ENCODE measurements around the gene TDRD7. TPM values are rescaled to one million over a fixed set of nuclear protein-coding genes. Genes with fewer than 3 reads are reported as not detected.

The TDRD7 gene
- total RNA-seq, 3 donors from 2014 or later (not counting 1 experiment from before 2014, with no cell fraction given): 9.8 to 16.4 (median 16.3) TPM

DNA sequence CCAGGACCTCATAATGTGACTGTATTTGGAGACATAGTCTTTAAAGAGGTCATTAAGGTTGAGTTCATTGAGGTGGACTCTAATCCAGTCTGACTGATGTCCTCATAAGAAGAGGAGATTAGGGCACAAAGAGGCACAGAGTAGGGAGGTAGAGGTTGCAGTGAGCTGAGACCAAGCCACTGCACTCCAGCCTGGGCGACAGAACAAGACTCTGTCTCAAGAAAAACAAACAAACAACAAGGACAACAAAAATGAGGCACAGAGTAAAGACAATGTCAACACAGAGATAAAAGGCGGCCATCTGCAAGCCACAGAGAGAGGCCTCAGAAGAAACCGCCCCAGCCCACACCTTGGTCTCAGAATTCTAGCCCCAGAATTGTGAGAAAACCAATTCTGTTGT is 17.0 kb upstream of the TDRD7 start:
- peaks cover 3 to 16% of the 10 kb centered on the region in 2 donors for H3K27me3 Mint-ChIP-seq (ENCODE audit: low read depth in 2 of 2)
- Histone ChIP-seq H3K27me3 (ENCODE audit: control insufficient read depth, insufficient read depth, low read length) (no peaks in the 10 kb centered on the region), H3K27ac (ENCODE audit: low read length) (no peak overlapping the region), H3K4me3 (ENCODE audit: low read length) (no peak overlapping the region), H3K4me1 (ENCODE audit: control insufficient read depth, insufficient read depth, low read length) (peaks cover 33% of the 10 kb centered on the region), H3K9me3 (ENCODE audit: control insufficient read depth, insufficient read depth, low read length) (no peaks in the 10 kb centered on the region), H3K36me3 (ENCODE audit: control insufficient read depth, insufficient read depth, low read length) (no peaks in the 10 kb centered on the region)
- no peaks in the 10 kb centered on the region for H3K36me3 Mint-ChIP-seq
- intact Hi-C loops (cut with micrococcal nuclease): no loop called here
- DNase-seq (no peak), ATAC-seq (no peak)
- H3K4me3 Mint-ChIP-seq: no peak overlapping the region
- H3K9me3 Mint-ChIP-seq: no peaks in the 10 kb centered on the region
- TF ChIP-seq, protein P1, sequence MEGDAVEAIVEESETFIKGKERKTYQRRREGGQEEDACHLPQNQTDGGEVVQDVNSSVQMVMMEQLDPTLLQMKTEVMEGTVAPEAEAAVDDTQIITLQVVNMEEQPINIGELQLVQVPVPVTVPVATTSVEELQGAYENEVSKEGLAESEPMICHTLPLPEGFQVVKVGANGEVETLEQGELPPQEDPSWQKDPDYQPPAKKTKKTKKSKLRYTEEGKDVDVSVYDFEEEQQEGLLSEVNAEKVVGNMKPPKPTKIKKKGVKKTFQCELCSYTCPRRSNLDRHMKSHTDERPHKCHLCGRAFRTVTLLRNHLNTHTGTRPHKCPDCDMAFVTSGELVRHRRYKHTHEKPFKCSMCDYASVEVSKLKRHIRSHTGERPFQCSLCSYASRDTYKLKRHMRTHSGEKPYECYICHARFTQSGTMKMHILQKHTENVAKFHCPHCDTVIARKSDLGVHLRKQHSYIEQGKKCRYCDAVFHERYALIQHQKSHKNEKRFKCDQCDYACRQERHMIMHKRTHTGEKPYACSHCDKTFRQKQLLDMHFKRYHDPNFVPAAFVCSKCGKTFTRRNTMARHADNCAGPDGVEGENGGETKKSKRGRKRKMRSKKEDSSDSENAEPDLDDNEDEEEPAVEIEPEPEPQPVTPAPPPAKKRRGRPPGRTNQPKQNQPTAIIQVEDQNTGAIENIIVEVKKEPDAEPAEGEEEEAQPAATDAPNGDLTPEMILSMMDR (IDR thresholded peaks at IDR 0.05): no peak
- 74% methylated on average over 3 of the region's 3 CpGs for WGBS (ENCODE audit: insufficient coverage)
- H3K4me1 Mint-ChIP-seq: peaks cover 0 to 5% of the 10 kb centered on the region in 2 donors
- H3K27ac Mint-ChIP-seq: no peak overlapping the region

- Mint-ChIP-seq H3K36me3 (no peaks in the 10 kb centered on the region), H3K4me1 (peaks cover 0 to 5% of the 10 kb centered on the region in 2 donors), H3K9me3 (no peaks in the 10 kb centered on the region), H3K4me3 (no peak overlapping the region), H3K27ac (no peak overlapping the region), H3K27me3 (ENCODE audit: low read depth in 2 of 2) (peaks cover 3 to 18% of the 10 kb centered on the region in 2 donors)
- 96% methylated on average over 5 of the region's 5 CpGs for WGBS (ENCODE audit: insufficient coverage)
- DNase-seq (no peak), ATAC-seq (no peak)
- no peak overlapping the region for H3K27ac ChIP-seq (ENCODE audit: low read length)
- no peaks in the 10 kb centered on the region for H3K27me3 ChIP-seq (ENCODE audit: control insufficient read depth, insufficient read depth, low read length)
- intact Hi-C loops (cut with micrococcal nuclease): no loop called here
- H3K4me1 ChIP-seq (ENCODE audit: control insufficient read depth, insufficient read depth, low read length): peaks cover 33% of the 10 kb centered on the region
- no peak overlapping the region for H3K4me3 ChIP-seq (ENCODE audit: low read length)
- H3K9me3 ChIP-seq (ENCODE audit: control insufficient read depth, insufficient read depth, low read length): no peaks in the 10 kb centered on the region
- TF ChIP-seq, protein P1 (IDR thresholded peaks at IDR 0.05): no peak
- H3K36me3 ChIP-seq (ENCODE audit: control insufficient read depth, insufficient read depth, low read length): no peaks in the 10 kb centered on the region
Observed at GRCh38 chr9:97395745-97396144, 16.2 kb upstream of the TDRD7 start.

DNA sequence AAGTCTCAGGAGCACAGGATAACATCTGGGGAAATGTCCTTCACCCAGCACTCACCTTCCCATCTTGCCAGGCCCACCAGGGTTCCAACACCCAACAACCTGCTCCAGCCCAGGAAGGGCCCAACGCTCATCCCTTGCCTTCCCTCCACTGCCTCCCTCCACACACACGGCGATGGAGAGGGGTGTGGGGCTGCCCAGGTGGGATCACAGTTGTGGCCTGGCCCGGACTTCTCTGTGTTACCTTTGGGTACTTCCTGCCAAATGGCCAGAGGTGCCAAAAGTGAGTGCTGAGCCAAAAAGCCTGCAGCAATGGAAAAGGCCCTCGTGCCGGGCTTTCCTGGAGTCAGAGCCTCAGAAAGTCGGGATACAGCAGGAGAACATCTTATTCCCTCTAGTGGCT is 15.6 kb upstream of the TDRD7 start:
- peaks cover 33% of the 10 kb centered on the region for H3K4me1 ChIP-seq (ENCODE audit: control insufficient read depth, insufficient read depth, low read length)
- Mint-ChIP-seq H3K4me3 (no peak overlapping the region), H3K27ac (no peak overlapping the region), H3K27me3 (ENCODE audit: low read depth in 2 of 2) (peaks cover 3 to 22% of the 10 kb centered on the region in 2 donors), H3K9me3 (no peaks in the 10 kb centered on the region), H3K36me3 (no peaks in the 10 kb centered on the region), H3K4me1 (peaks cover 0 to 5% of the 10 kb centered on the region in 2 donors)
- H3K27me3 ChIP-seq (ENCODE audit: control insufficient read depth, insufficient read depth, low read length): no peaks in the 10 kb centered on the region
- TF ChIP-seq, protein P1 (IDR thresholded peaks at IDR 0.05): no peak
- no peaks in the 10 kb centered on the region for H3K9me3 ChIP-seq (ENCODE audit: control insufficient read depth, insufficient read depth, low read length)
- DNase-seq (no peak), ATAC-seq (no peak)
- H3K27ac ChIP-seq (ENCODE audit: low read length): no peak overlapping the region
- no peak overlapping the region for H3K4me3 ChIP-seq (ENCODE audit: low read length)
- intact Hi-C loops (cut with micrococcal nuclease): no loop called here
- WGBS (ENCODE audit: insufficient coverage): 80% methylated on average over 7 of the region's 7 CpGs
- H3K36me3 ChIP-seq (ENCODE audit: control insufficient read depth, insufficient read depth, low read length): no peaks in the 10 kb centered on the region

DNA sequence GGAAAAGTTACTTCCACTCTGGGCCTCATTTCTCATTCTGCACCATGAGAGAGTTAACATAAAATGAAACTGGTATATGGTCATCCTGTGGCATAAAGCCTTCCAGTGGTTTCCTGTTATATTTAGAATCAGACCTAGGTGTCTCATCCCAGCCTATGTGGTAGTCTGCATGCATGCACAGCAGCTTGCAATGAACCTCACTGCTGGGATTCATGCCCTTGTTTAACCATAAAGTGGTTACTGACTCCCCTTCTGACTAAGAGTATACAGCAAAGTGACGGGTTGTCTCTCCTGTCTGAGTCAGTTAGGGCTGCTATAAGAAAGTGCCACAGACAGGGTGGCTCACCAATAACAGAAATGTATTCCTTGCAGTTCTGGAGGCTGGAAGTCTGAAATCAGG is 14.7 kb upstream of the TDRD7 start:
- H3K9me3 ChIP-seq (ENCODE audit: control insufficient read depth, insufficient read depth, low read length): no peaks in the 10 kb centered on the region
- H3K36me3 Mint-ChIP-seq: no peaks in the 10 kb centered on the region
- no peak for ATAC-seq
- H3K4me1 Mint-ChIP-seq: peaks cover 0 to 5% of the 10 kb centered on the region in 2 donors
- 30% methylated on average over 1 of the region's 1 CpG for WGBS (ENCODE audit: insufficient coverage)
- no peak for DNase-seq
- TF ChIP-seq, protein P1 (IDR thresholded peaks at IDR 0.05): no peak
- no peak overlapping the region for H3K27ac Mint-ChIP-seq
- peaks cover 3 to 23% of the 10 kb centered on the region in 2 donors for H3K27me3 Mint-ChIP-seq (ENCODE audit: low read depth in 2 of 2)
- no peaks in the 10 kb centered on the region for H3K36me3 ChIP-seq (ENCODE audit: control insufficient read depth, insufficient read depth, low read length)
- no peaks in the 10 kb centered on the region for H3K9me3 Mint-ChIP-seq
- intact Hi-C loops (cut with micrococcal nuclease): no loop called here
- H3K4me3 Mint-ChIP-seq: no peak overlapping the region
- H3K27ac ChIP-seq (ENCODE audit: low read length): no peak overlapping the region
- H3K4me1 ChIP-seq (ENCODE audit: control insufficient read depth, insufficient read depth, low read length): peaks cover 33% of the 10 kb centered on the region
- no peaks in the 10 kb centered on the region for H3K27me3 ChIP-seq (ENCODE audit: control insufficient read depth, insufficient read depth, low read length)
- no peak overlapping the region for H3K4me3 ChIP-seq (ENCODE audit: low read length)
